Measurements from ENCODE around the gene NBEAL2.

The NBEAL2 gene

DNA sequence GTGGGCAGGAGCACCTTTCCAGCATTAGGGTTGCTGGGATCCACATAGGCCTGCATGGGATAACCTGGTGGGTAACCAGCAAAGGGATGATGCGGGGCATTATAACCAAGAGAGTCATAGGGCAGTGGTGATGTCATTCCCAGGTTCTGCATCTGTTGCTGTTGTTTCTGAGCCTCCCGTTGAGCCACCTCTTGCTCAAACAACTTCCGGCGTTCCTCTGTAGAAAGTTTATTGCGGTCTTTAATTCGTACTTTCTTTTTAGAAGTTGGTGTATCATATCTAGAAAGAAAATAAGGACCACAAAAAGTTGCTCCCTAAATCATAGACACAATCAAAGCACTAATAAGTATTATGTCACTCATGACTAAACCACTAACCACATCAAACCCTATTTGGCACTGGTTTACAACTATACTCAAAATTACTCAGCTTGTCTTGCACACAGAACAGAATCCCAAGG is 77.8 kb downstream of the NBEAL2 start:
- Histone ChIP-seq H3K27ac (no peak overlapping the region), H3K9me3 (ENCODE audit: severe bottlenecking) (no peaks in the 10 kb centered on the region), H3K27me3 (ENCODE audit: insufficient read depth, low read depth, severe bottlenecking) (no peaks in the 10 kb centered on the region), H3K4me3 (ENCODE audit: low read depth, low read length) (no peak overlapping the region), H3K36me3 (peaks cover 30% of the 10 kb centered on the region)
- TF ChIP-seq CTCF (IDR thresholded peaks at IDR 0.05; ENCODE audit: low read depth, low read length), result no peak
- no peak for DNase-seq
